ENCODE results near the gene NTN4. TPM values are rescaled to one million over a fixed set of nuclear protein-coding genes. Genes with fewer than 3 reads are reported as not detected.

The NTN4 gene
- total and polyA plus RNA-seq, 2 experiments from 2014 or later = 35.2 to 63.7 TPM

GRCh38 chr12:95742586-95742985 lies 48.0 kb downstream of the NTN4 start:
- Histone ChIP-seq H4K20me1 (ENCODE audit: insufficient read depth) (no peaks in the 10 kb centered on the region), H3K36me3 (ENCODE audit: low read depth) (0 out of 2 replicates have a peak, but pooled peaks cover 9% of the 10 kb centered on the region), H3K4me2 (ENCODE audit: unreplicated experiment) (no peak overlapping the region), H3K4me3 (no peak overlapping the region), H3K9ac (no peak overlapping the region), H2AFZ (no peak overlapping the region), H3K27ac (no peak overlapping the region), H3K79me2 (ENCODE audit: insufficient read depth) (no peaks in the 10 kb centered on the region), H3K9me2 (ENCODE audit: insufficient read depth) (no peaks in the 10 kb centered on the region), H3K27me3 (replicated peaks; ENCODE audit: insufficient read depth) (0 out of 2 replicates have a peak, but pooled peaks cover 3% of the 10 kb centered on the region), H3K9me3 (ENCODE audit: low read depth) (no peaks in the 10 kb centered on the region), H3K4me1 (ENCODE audit: insufficient read depth) (no peaks in the 10 kb centered on the region), H3F3A (ENCODE audit: insufficient read depth) (no peaks in the 10 kb centered on the region; the same call in 1 of the 2 replicates)
- DNase-seq = no peak
- WGBS, 2 experiments (ENCODE audit: low coverage in 1 of 2, low lambda C conversion rate in 2 of 2, missing lambda C conversion rate in 2 of 2) = 46 to 57% methylated on average over 4 of the region's 4 CpGs
- TF ChIP-seq EZH2 (IDR thresholded peaks at IDR 0.05; ENCODE audit: insufficient read depth, poor library complexity, severe bottlenecking) (no peak), EZH2phosphoT487 (IDR thresholded peaks at IDR 0.05; ENCODE audit: insufficient read depth, low read depth) (no peak)
- in situ Hi-C loops (cut with MboI) = no loop called here

DNA sequence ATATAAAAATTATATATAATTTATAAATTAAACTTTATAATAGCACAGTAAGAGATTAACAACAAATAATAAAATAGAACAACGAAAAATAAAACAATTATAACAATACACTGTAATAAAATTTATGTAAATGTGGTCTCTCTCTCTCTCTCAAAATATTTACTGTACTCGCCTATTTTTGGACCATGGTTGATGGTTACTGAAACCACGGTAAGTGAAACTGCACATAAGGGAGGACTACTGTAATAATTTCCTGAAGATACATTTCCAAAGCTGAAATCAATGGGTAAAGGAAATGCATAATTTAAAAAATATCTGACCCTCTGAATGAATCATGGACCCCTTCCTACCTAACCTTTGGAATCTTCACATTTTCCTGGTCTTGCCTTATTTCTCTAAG lies 48.9 kb downstream of the NTN4 start:
- Histone ChIP-seq H3K27me3 (replicated peaks; ENCODE audit: insufficient read depth) (0 out of 2 replicates have a peak, but pooled peaks cover 3% of the 10 kb centered on the region), H3F3A (ENCODE audit: insufficient read depth) (no peaks in the 10 kb centered on the region; the same call in 1 of the 2 replicates), H3K4me3 (no peak overlapping the region), H4K20me1 (ENCODE audit: insufficient read depth) (no peaks in the 10 kb centered on the region), H3K9ac (no peak overlapping the region), H3K36me3 (ENCODE audit: low read depth) (0 out of 2 replicates have a peak, but pooled peaks cover 9% of the 10 kb centered on the region), H3K9me3 (ENCODE audit: low read depth) (no peaks in the 10 kb centered on the region), H3K27ac (no peak overlapping the region), H3K4me1 (ENCODE audit: insufficient read depth) (0 out of 2 replicates have a peak, but pooled peaks cover under 1% of the 10 kb centered on the region), H2AFZ (no peak overlapping the region), H3K79me2 (ENCODE audit: insufficient read depth) (no peaks in the 10 kb centered on the region), H3K4me2 (ENCODE audit: unreplicated experiment) (no peak overlapping the region), H3K9me2 (ENCODE audit: insufficient read depth) (no peaks in the 10 kb centered on the region)
- TF ChIP-seq EZH2phosphoT487 (IDR thresholded peaks at IDR 0.05; ENCODE audit: insufficient read depth, low read depth) (no peak), EZH2 (IDR thresholded peaks at IDR 0.05; ENCODE audit: insufficient read depth, poor library complexity, severe bottlenecking) (no peak)
- 82 to 87% methylated on average over 3 of the region's 3 CpGs for WGBS, 2 experiments (ENCODE audit: low coverage in 1 of 2, low lambda C conversion rate in 2 of 2, missing lambda C conversion rate in 2 of 2)
- in situ Hi-C loops (cut with MboI) = no loop called here
- no peak for DNase-seq

- Histone ChIP-seq H3K4me3 (no peak overlapping the region), H3K27ac (no peak overlapping the region), H3K9me2 (ENCODE audit: insufficient read depth) (no peaks in the 10 kb centered on the region), H3K79me2 (ENCODE audit: insufficient read depth) (no peaks in the 10 kb centered on the region), H4K20me1 (ENCODE audit: insufficient read depth) (no peaks in the 10 kb centered on the region), H3K4me2 (ENCODE audit: unreplicated experiment) (no peak overlapping the region), H3K4me1 (ENCODE audit: insufficient read depth) (0 out of 2 replicates have a peak, but pooled peaks cover 5% of the 10 kb centered on the region), H3K9me3 (ENCODE audit: low read depth) (no peaks in the 10 kb centered on the region), H3K9ac (no peak overlapping the region), H2AFZ (no peak overlapping the region), H3F3A (ENCODE audit: insufficient read depth) (no peaks in the 10 kb centered on the region; the same call in 1 of the 2 replicates), H3K36me3 (ENCODE audit: low read depth) (0 out of 2 replicates have a peak, but pooled peaks cover 8% of the 10 kb centered on the region), H3K27me3 (replicated peaks; ENCODE audit: insufficient read depth) (0 out of 2 replicates have a peak, but pooled peaks cover 3% of the 10 kb centered on the region)
- TF ChIP-seq EZH2phosphoT487 (IDR thresholded peaks at IDR 0.05; ENCODE audit: insufficient read depth, low read depth) (no peak), EZH2 (IDR thresholded peaks at IDR 0.05; ENCODE audit: insufficient read depth, poor library complexity, severe bottlenecking) (no peak)
- WGBS, 2 experiments (ENCODE audit: low coverage in 1 of 2, low lambda C conversion rate in 2 of 2, missing lambda C conversion rate in 2 of 2) = 89 to 100% methylated on average over 1 of the region's 1 CpG
- in situ Hi-C loops (cut with MboI) = no loop called here
- DNase-seq = no peak
These were observed 49.8 kb downstream of the NTN4 start for GRCh38 chr12:95740751-95741150.

DNA sequence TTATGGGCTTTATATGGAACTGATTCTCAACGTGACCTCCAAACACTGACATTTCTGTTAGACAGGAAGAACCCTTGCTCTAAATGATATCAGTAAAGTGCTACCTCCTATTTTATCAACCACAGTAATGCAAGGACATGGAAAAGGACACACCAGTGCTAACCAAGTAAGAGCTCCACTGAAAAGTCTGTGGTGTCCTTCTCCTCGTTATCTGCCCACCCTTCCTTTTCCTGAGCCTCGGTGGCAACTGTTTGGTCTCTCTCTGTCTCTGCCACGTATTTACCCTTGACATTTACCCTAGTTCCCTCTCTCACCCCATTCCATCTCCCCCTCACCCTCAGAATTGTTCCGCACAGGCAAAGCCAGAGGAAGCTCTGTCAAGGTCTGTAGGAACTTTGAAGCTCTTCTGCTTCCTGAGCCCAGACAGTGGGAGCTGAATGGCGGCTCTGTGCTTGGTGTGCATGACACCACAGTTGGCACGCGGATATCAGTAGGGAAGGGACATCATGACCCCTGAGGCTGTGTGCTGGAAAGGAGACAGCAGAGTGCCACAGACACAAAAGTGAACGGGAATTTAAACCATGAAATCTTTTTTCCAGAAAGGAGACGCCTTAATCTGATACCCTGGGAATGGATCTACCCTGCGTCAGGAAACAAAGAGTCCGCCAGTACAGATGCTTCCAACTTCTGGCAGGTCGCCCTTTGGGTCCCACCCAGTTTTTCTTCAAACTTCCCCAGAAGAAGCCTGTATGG lies 50.8 kb downstream of the NTN4 start:
- no peak for TF ChIP-seq EZH2phosphoT487 (IDR thresholded peaks at IDR 0.05; ENCODE audit: insufficient read depth, low read depth)
- Histone ChIP-seq H3K4me1 (ENCODE audit: insufficient read depth) (0 out of 2 replicates have a peak, but pooled peaks cover 5% of the 10 kb centered on the region), H2AFZ (no peak overlapping the region), H3K9ac (no peak overlapping the region), H3K36me3 (ENCODE audit: low read depth) (no peaks in the 10 kb centered on the region), H3K79me2 (ENCODE audit: insufficient read depth) (no peaks in the 10 kb centered on the region), H4K20me1 (ENCODE audit: insufficient read depth) (no peaks in the 10 kb centered on the region), H3K4me2 (ENCODE audit: unreplicated experiment) (no peak overlapping the region), H3K9me2 (ENCODE audit: insufficient read depth) (no peaks in the 10 kb centered on the region), H3K9me3 (ENCODE audit: low read depth) (no peaks in the 10 kb centered on the region), H3K4me3 (no peak overlapping the region), H3K27ac (no peak overlapping the region), H3K27me3 (replicated peaks; ENCODE audit: insufficient read depth) (0 out of 2 replicates have a peak, but pooled peaks cover 3% of the 10 kb centered on the region), H3F3A (ENCODE audit: insufficient read depth) (no peaks in the 10 kb centered on the region; the same call in 1 of the 2 replicates)
- WGBS, 2 experiments (ENCODE audit: low coverage in 1 of 2, low lambda C conversion rate in 2 of 2, missing lambda C conversion rate in 2 of 2) = 78 to 82% methylated on average over 13 of the region's 13 CpGs
- DNase-seq = no peak
- in situ Hi-C loops (cut with MboI) = no loop called here
